ENCODE data around the gene EXD3. TPM values are rescaled to one million over a fixed set of nuclear protein-coding genes. Genes with fewer than 3 reads are reported as not detected.

The EXD3 gene
- total and polyA plus RNA-seq, 9 of the 15 experiments (the other 6 are each of a cell fraction or from before 2014, with no cell fraction given), result 0.29 to 12.5 (median 3.9) TPM

DNA sequence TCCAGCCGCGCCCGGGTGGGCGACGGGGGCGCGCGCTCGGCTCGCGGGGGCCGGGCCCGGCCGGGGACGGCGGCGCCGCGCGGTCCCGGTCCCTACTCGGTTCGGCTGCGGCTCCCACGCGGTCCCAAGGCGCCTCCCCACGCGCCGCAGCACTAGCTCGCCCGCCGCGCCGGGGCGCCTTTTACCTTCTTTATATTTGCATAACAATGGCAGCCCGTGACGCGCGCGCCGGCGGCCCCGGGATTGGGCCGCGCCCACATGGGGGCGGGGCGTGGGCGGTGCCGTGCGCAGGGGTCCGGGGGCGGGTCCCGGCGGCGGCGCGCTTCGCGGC lies 120.9 kb downstream of the EXD3 start, which contains the start of gene NRARP:
Gene NRARP, minus strand, starts transcription at position 154 of the 331 bp plus-strand sequence. CDS start 343 bp downstream, outside the sequence.
- in situ Hi-C loops (cut with MboI), result no loop called here
- TF ChIP-seq HSF4 (CRISPR knock-in tag; IDR thresholded peaks at IDR 0.05; ENCODE audit: borderline replicate concordance), result no peak
- TF ChIP-seq EP300 (IDR thresholded peaks at IDR 0.05; ENCODE audit: low read length), result no peak
- no peak for TF ChIP-seq NFIX (CRISPR knock-in tag; IDR thresholded peaks at IDR 0.05; ENCODE audit: low read depth)
- no peak for TF ChIP-seq NR1H2 (CRISPR knock-in tag; IDR thresholded peaks at IDR 0.05)
- no peak for TF ChIP-seq ZNF232 (CRISPR knock-in tag; IDR thresholded peaks at IDR 0.05)
- TF ChIP-seq, protein P1, sequence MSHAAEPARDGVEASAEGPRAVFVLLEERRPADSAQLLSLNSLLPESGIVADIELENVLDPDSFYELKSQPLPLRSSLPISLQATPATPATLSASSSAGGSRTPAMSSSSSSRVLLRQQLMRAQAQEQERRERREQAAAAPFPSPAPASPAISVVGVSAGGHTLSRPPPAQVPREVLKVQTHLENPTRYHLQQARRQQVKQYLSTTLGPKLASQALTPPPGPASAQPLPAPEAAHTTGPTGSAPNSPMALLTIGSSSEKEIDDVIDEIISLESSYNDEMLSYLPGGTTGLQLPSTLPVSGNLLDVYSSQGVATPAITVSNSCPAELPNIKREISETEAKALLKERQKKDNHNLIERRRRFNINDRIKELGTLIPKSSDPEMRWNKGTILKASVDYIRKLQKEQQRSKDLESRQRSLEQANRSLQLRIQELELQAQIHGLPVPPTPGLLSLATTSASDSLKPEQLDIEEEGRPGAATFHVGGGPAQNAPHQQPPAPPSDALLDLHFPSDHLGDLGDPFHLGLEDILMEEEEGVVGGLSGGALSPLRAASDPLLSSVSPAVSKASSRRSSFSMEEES (CRISPR knock-in tag; IDR thresholded peaks at IDR 0.05), result no peak
- TF ChIP-seq ATF1 (CRISPR knock-in tag; IDR thresholded peaks at IDR 0.05), result no peak
- TF ChIP-seq ATF1 (tag; IDR thresholded peaks at IDR 0.05), result no peak
- TF ChIP-seq SIX5 (IDR thresholded peaks at IDR 0.05; ENCODE audit: borderline replicate concordance in 1 of 2, insufficient read depth in 1 of 2, low read depth in 1 of 2, low read length in 2 of 2), result no peak
- TF ChIP-seq ZNF830 (CRISPR knock-in tag; IDR thresholded peaks at IDR 0.05), result no peak
- TF ChIP-seq FOXP1 (CRISPR knock-in tag; IDR thresholded peaks at IDR 0.05), result no peak
- no peak for TF ChIP-seq HMGN3 (IDR thresholded peaks at IDR 0.05; ENCODE audit: borderline replicate concordance, extremely low read depth, insufficient read length, low read depth, low read length)
- TF ChIP-seq CREM (IDR thresholded peaks at IDR 0.05; ENCODE audit: low read depth), result peak; percentile 74
- TF ChIP-seq ZNF445 (CRISPR knock-in tag; IDR thresholded peaks at IDR 0.05; ENCODE audit: low read depth), result no peak
- TF ChIP-seq SIN3B (IDR thresholded peaks at IDR 0.05; ENCODE audit: low read depth), result no peak
- TF ChIP-seq ZZZ3 (IDR thresholded peaks at IDR 0.05), result no peak
- no peak for TF ChIP-seq ZNF253 (CRISPR knock-in tag; conservative IDR thresholded peaks at IDR 0.05)
- TF ChIP-seq HINFP (tag; conservative IDR thresholded peaks at IDR 0.05; ENCODE audit: low read depth), result no peak
- TF ChIP-seq SMC3 (conservative IDR thresholded peaks at IDR 0.05; ENCODE audit: insufficient read depth, low read depth, low read length), result no peak
- TF ChIP-seq NCOA1 (IDR thresholded peaks at IDR 0.05; ENCODE audit: low read depth), result no peak
- no peak for TF ChIP-seq USF1 (CRISPR knock-in tag; IDR thresholded peaks at IDR 0.05)
- TF ChIP-seq POLR2AphosphoS5 (IDR thresholded peaks at IDR 0.05; ENCODE audit: control insufficient read depth, insufficient read depth, low read depth, low read length), result peak; percentile 84

More for the DNA sequence above, 120.9 kb downstream of the EXD3 start, which contains the start of gene NRARP:
- H3K36me3 ChIP-seq (ENCODE audit: control insufficient read depth, insufficient read depth, low read length), result peaks cover 8% of the 10 kb centered on the region; the same call in 1 of the 3 replicates
- WGBS (ENCODE audit: insufficient coverage, low coverage, missing lambda C conversion rate), result 0% methylated on average over 12 of the region's 60 CpGs
- DNase-seq (ENCODE audit: extremely low read depth in 1 of 4, low spot score in 3 of 4), result peak in 2 of 4 experiments; percentile 95 to 96
- POLR2A ChIA-PET, result interaction anchor here (0.5 to 2.3 kb wide), 15 partner anchors 11 to 172 kb away, joined by 3 to 10 read pairs (median 4); partner anchors contain the start of genes ANAPC2 and SSNA1
- CTCF ChIA-PET (ENCODE audit: low intra/inter-chr PET ratio), result interaction anchor here (0.7 kb wide), 2 partner anchors 20 to 143 kb away, joined by 3 to 4 read pairs; no protein-coding TSS in a partner anchor
- no TSS peak for BruUV-seq (replicated peaks)
- H4K20me1 ChIP-seq (replicated peaks; ENCODE audit: control insufficient read depth, insufficient read depth, low read length), result peaks cover 13% of the 10 kb centered on the region
- H3K4me1 ChIP-seq (replicated peaks in 1 of 2; ENCODE audit: control insufficient read depth in 2 of 2, insufficient read depth in 2 of 2, low read length in 2 of 2), result peaks cover 27 to 84% of the 10 kb centered on the region in 2 experiments
- H3K27ac ChIP-seq (ENCODE audit: extremely low read depth, low read depth, low read length), result peak within 1 kb of the TSS; percentile 88
- peak; percentile 64 for ATAC-seq
- H3K4me2 ChIP-seq (ENCODE audit: insufficient read depth, low read length), result peak within 1 kb of the TSS; percentile 98
- peak within 1 kb of the TSS; percentile 90 for H3K4me3 ChIP-seq
- H3K79me2 ChIP-seq (ENCODE audit: control insufficient read depth, insufficient read depth, low read length), result peaks cover 28% of the 10 kb centered on the region
- peak within 1 kb of the TSS; percentile 81 to 98 for H3K9ac ChIP-seq (ENCODE audit: insufficient read depth in 1 of 2, low read depth in 2 of 2, low read length in 2 of 2)
- peaks cover 7% of the 10 kb centered on the region for H3K9me1 ChIP-seq (ENCODE audit: control insufficient read depth, insufficient read depth, low read length)
- no peaks in the 10 kb centered on the region for H3K9me3 ChIP-seq (replicated peaks; ENCODE audit: control insufficient read depth, insufficient read depth, low read depth, low read length)
- peak within 1 kb of the TSS; percentile 79 for H2AFZ ChIP-seq (ENCODE audit: low read depth, low read length)
- FAIRE-seq, result no peak
- intact Hi-C loops (cut with micrococcal nuclease), result loop anchor here (5.0 to 10.0 kb wide), 4 partner anchors 60 to 230 kb away; partner anchors contain the start of genes EXD3, NOXA1 and TUBB4B
- H3K27me3 ChIP-seq (ENCODE audit: control insufficient read depth in 2 of 2, insufficient read depth in 2 of 2, low read length in 2 of 2), result no peaks in the 10 kb centered on the region
